ENCODE measurements around the gene PRTN3.
"Not testable (repeated sequence)": the region's sequence is repeated elsewhere in the genome, so short reads cannot be mapped to it uniquely, and the experiment has no call there.

PRTN3 gene

DNA sequence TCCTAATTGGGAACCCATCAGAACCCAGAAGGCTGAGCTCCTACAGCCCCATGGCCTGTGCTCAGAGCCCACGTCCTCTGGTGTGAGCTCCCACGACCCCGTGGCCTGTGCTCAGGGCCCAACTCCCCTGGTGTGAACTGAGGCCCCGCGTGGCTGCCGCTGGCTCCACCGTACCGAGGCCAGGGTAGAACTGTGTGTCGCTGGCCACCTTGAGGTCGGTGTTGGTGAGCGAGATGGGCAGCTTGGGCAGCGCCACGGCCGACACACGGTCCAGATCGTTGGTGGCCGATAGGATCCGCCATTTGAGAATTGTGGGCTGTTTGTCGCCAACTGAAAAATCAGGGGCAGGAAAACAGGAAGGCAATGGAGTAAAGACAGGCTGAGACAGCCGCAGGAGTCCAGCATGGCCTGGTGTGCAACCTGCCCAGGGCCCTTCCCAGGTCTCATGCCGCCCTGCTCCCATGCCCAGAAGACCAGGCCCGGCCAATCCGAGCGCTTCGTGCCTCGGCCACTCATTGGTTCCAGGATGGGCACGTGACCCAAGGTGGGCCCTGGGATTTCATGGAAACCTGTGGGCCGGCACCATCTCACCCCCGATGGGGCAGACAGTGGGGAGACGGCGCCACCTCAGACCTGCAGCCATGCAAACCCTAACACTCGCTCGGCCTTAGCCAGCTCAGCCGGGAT lies 40.7 kb downstream of the PRTN3 start:
- no peak for DNase-seq (ENCODE audit: low read depth)

DNA sequence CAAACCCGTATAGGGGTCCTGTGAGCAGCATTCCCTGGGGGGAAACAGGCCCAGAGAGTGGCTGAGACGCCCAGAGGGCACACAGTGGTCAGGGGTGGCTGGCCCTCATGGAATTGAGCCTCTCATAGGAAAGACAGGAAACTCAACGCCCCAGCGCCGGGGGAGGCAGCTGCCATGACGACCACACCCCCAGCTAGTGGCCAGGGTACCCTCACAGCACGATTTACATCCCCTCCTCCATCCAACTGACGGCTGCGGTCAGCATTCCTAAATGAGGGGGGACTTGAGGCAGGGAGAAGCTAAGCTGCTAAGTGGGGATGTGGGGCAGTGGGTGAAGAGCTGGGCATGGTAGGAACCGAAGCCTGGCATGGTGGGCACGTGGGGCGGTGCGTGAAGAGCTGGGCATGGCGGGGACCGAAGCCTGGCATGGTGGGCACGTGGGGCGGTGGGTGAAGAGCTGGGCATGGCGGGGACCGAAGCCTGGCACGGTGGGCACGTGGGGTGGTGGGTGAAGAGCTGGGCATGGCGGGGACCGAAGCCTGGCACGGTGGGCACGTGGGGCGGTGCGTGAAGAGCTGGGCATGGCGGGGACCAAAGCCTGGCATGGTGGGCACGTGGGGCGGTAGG lies 42.2 kb downstream of the PRTN3 start:
- DNase-seq (ENCODE audit: low read depth), result no peak

DNA sequence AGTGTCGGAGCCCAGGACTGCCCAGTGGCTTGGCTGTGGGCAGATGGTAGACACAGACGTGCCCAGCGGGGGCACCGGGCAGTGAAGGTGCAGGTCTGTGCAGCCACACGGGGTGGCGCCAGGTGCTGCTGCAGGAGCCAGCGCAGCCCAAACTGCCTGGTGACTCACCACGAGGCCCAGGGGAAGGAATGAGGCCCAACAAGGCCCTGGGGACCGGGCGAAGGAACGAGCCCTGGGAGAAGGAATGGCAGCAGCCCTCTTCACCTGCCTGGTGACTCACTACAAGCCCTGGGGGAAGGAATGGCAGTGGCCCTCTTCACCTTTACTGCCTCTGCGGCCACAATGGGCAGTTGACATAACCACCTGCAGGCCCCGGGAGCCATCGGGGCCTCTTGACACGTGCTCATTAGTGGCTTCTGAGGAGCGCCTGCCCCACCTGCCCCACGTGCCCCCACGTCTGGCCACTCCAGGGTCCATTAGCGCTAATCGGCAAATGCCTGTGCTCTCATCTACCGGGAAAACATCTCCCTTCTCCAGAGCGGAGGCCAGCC lies 42.9 kb downstream of the PRTN3 start:
- DNase-seq (ENCODE audit: low read depth), result no peak

DNA sequence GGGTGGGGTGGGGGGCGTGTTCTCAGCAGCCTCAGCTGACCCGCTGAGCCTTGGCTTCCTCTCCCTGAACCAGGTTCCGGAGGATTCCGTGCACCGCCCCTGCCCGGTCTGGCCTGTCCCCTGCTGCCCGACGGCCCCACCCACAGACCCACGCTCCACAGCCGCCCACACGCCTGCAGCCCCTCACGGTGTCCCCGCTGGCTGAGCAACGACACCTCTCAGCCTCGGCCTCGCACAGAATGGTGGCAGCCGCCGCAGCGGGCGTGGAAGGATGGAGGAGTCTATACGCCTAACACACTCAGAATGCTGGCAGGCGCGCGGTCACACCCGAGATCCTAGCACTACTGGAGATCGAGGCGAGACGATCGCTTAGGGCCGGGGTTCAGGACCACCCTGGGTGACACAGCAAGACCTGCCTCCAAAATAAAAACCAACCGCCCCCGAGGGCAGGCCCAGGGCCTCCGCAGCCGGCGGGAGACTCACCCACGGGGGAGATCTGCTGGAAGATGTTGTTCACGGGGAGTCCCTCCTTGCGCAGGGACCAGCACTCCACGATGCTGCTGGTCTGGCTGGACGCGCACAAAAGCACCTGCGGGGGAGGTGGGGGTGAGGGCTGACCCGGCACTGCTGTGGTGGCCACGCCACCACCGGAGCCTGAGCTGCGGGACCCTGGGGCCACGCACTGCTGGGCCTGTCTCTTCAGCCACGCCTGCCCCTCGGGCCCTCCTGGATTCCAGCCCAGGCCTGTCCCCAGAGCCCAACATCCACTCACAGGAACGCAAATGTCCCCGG lies 43.8 kb downstream of the PRTN3 start:
- DNase-seq (ENCODE audit: low read depth), result no peak

DNA sequence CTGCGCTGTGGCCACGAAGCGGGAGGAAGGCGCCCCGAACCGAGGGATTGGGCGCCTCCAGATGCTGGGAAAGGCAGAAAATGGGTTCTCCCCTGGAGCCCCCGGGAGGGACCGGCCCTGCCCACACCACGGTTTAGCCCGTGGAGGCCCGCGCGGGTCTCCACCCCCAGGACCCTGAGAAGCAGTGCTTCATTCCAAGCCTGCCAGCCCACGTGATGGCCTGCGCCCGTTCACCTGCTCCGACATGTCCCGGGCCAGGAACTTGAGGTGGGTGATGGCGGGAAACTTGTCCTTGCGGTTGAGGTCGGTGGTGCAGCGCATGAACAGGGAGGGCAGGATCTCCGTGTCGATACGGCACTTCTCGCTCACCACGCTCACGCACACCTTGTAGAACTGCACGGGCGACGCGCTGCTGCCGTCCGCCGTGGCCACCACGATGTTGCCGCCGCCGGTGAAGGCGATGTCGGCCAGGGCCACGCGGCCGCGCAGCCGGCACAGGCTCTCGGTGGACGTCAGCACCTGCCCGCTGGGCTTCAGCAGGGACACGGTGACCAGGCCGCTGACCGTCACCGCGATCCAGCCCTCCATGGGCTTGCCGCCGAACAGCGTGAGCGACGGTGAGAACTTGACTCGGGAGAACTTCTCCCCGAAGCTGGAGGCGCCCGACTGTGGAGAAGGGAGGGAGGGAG lies 44.9 kb downstream of the PRTN3 start:
- no peak for DNase-seq (ENCODE audit: low read depth)

DNA sequence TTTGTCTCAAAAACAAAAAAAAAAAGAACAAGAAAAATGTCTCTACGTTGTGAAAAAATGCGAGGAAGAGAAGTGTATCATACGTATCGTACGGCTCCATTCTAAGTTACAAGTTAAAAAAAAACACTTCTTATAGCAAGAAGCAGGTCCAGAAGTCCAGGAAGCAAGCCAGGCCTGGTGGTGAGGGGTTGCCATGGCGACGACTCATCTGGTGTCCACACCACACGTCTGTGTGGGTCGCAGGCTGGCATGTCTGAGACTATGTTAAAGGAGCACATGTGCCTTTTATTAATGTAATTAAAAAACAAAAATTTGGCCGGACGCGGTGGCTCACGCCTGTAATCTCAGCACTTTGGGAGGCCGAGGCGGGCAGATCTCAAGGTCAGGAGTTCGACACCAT lies 46.3 kb downstream of the PRTN3 start:
- no peak for DNase-seq (ENCODE audit: low read depth)

DNA sequence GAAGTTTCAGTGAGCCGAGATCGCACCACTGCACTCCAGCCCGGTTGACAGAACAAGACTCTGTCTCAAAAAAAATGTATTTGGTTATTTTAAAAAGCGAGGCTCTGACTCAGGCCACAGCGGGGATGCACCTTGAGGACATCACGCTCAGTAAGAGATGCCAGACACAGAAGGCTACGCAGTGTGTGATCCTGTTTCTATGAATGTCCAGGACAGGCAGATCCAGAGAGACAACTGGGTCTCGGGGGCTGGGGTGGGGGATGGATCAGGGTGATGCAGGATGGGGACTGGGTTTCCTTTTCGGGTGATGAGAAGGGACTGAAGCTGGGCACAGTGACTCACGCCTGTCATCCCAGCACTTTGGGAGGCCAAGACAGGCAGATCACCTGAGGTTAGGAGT lies 46.8 kb downstream of the PRTN3 start:
- DNase-seq (ENCODE audit: low read depth), result no peak

DNA sequence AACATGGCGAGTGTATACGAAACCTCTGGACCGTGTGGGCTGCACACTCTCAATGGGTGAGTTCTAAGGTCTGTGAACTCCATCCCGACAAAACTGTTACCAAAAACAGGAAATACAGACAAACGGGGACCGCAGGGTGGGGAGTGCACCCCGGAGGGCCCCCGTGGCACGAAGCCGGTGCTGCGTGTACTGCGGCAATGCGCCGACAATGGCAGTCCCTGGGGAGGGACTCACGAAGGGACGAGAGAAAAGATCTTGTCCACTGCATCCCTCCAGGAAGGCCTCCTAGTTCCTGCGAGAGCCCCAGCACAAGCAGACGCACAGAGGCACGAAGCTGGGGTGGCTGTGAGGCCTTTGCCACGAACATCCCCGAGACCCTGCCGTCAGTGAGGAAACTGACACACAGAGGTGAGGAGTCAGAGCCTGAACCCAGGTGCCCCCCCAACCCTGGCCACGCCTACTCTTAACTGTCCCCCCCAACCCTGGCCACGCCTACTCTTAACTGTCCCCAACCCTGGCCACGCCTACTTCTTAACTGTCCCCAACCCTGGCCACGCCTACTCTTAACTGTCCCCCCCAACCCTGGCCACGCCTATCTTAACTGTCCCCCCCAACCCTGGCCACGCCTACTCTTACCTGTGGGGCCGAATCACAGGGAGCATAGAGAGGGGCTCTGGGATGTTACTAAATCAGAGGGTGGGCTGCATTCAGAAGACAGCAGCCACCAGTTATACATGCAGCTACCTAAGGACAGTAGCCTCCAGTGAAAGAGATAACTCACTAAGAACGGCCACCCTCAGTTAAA lies 48.0 kb downstream of the PRTN3 start:
- DNase-seq (ENCODE audit: low read depth), result no peak

DNA sequence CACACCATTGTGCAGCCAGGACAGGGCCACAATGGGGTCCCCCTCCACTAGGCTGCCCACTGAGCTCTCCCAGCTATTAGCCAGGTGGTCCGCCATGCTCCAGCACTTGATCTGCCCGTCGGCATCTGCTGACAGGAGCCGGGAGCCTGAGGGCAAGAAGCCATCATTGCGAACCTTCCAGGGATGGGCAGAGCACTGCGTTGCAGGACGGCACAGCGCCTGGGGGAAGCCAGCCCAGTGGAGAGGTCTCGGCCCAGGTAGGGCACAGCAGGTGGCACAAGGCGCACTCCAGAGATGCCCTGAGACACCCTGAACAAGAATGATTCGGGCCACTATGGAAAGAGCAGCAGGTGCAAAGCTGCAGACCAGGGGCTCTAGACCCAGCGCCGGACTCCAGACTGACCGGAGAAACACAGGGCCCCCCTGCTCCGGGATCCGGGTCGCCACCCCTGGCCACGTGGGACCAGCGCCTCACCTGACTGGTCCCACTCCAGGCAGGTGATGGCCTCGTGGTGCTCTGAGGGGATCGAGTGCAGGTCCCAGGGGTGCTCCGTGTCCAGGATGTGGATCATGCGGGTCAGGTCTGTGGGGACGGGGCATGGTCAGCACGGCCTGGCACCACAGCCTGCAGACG lies 49.0 kb downstream of the PRTN3 start:
- DNase-seq (ENCODE audit: low read depth), result no peak

DNA sequence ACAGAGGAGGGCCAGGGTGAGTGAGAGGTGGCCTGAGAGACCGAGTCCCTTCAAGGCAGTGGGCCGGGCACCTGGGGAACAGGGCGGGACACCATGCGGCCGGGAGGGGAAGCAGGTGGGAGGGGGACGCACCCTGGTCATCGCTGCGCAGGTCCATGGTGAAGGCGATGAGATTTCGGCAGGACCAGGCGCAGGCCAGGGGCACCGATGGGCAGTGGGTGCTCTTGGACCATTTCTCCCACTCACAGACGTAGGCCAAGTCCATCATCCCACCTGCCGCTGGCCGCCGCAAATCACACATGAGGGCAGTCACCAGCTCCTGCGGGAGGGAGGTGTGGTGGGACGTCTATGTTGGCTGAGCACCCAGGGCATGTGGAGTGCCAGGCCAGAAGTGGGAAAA lies 50.0 kb downstream of the PRTN3 start:
- no peak for DNase-seq (ENCODE audit: low read depth)

DNA sequence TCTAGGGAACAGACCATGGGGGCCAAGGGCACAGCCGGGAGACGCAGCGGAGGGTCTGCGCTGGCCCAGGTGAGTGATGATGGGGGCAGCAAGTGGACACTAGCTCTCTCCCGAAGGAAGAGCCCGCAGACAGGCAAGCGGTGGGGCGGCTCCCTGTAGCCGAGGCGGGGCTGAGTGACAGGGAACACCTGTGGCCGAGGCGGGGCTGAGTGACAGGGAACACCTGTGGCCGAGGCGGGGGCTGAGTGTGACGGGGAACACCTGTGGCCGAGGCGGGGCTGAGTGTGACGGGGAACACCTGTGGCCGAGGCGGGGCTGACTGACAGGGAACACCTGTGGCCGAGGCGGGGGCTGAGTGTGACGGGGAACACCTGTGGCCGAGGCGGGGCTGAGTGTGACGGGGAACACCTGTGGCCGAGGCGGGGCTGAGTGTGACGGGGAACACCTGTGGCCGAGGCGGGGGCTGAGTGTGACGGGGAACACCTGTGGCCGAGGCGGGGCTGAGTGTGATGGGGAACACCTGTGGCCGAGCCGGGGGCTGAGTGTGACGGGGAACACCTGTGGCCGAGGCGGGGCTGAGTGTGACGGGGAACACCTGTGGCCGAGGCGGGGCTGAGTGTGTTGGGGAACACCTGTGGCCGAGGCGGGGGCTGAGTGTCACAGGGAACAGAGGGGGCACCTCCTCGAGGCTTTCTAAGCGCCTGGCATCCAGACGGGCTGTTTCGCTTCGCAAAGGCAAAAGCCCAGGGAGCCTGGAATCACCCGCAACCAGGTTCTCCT lies 50.8 kb downstream of the PRTN3 start:
- DNase-seq (ENCODE audit: low read depth), result not testable (repeated sequence)

DNA sequence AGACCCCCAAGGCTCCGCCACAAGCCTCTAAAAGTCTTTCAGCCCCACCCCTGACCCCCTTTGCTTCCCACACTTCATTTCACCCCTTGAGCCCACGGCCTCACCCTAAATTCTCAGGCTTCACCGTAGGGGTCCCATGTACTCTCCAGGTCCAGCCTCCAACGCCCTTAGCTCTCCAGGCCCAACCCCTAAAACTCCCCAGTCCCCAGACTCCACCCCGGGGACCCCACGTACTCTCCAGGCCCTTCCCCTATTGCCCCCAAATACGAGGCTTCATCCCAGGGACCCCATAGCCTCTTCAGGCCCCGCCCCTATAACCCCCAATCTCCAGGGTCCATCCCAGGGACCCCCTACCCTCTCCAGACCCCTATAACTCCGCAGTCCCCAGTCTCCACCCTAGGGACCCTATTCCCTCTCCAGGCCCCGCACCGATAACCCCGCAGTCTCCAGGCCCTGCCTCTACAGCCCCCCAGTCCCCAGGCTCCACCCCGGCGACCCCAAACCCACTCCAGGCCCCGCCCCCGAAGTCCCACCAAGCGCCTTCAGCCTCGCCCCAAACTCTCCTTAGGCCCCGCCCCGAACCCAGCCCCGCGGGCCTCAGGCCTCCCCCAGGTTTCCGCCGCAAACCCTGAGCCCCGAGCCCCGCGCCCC lies 51.6 kb downstream of the PRTN3 start:
- no peak for DNase-seq (ENCODE audit: low read depth)

DNA sequence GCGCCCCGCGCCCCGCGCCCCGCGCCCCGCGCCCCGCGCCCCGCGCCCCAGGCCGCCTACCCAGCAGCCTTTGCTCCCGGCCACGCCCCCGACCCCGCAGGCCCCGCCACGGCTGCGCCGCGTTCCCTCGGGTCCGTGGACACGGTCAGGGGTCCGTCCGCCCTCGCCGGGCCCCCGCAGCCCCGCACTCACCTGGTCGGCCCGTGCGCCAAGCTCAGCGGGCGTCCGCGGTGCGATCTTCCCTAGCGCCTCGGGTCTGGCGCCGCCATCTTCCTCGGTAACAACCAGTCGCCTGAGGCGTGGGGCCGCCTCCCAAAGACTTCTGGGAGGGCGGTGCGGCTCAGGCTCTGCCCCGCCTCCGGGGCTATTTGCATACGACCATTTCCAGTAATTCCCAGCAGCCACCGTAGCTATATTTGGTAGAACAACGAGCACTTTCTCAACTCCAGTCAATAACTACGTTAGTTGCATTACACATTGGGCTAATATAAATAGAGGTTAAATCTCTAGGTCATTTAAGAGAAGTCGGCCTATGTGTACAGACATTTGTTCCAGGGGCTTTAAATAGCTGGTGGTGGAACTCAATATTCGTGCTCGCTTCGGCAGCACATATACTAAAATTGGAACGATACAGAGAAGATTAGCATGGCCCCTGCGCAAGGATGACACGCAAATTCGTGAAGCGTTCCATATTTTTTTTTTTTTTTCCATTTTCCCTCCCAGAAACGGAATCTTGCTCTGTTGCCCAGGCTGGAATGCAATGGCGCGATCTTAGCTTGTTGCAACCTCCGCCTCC lies 52.3 kb downstream of the PRTN3 start, which contains the start of the genes MED16 and RNU6-9:
TSS of gene MED16 (minus strand) at position 294 of the 796 bp plus-strand sequence. CDS start 2,056 bp downstream, outside the sequence.
TSS of gene RNU6-9 (plus strand) at position 591 of the 796 bp plus-strand sequence.
- no peak for DNase-seq (ENCODE audit: low read depth)

DNA sequence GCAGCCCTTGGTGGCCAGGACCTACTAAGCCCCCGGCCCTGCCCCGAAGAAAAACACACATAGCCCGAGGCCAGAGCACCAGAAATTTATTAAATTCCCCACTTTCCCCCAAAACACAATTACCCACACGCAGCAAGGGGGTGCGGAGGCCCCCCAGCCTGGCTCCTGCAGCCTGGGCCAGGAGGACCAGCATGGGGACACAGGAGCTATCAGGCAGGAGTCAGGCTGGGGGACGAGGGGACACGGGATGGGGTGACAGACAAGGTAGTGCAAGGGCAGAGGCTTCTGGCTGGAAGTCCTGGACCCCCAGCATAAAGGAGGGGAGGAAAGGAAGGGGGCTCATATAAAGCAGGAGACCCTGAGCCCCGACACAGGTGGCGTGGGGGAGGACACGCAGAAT lies 55.6 kb downstream of the PRTN3 start:
- no peak for DNase-seq (ENCODE audit: low read depth)

DNA sequence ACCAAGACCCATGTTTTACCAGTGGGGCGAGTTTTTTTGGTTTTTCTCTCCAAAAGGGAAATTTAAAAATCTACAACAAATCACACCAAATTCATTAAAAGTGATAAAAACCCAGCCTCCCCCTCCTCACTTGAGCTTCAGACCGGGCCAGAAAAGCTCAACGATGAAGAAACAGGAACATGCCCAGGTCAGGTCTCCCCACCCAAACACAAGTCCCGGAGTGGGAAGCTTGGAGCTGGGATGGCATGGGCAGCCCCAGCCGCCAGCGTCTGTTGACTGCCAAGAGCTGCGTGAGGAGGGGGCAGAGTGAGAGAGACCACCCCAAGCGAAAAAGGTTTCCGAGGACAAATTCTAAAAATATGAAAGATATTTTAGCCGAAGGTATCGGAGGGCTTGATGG lies 56.2 kb downstream of the PRTN3 start:
- DNase-seq (ENCODE audit: low read depth), result no peak

DNA sequence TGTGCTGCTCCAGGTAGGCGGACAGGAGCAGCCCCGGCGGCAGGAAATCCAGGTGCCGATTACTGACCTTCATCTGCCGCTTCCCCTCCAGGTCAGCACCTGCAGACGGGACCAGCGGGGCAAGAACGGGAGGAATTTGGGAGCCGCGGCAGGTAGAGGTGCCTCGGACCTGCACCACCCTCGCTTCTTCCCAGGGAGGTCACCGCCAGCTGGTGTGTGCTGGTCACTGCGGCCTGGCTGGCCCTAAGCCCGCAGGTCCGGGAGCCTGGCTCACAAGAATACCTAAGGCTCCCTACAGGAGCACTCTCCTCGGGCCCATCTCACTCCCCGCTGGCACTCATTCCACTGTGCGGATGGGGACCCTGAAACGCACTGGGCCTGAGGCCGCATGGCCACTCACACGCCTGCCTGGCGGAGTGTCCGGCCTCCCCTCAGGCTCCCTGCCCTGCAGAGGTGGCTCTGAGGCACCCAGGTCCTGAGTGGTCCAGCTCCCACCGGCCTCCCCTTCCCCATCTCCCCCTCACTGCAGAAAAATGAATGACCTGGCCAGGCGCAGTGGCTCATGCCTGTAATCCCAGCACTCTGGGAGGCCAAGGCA lies 56.7 kb downstream of the PRTN3 start:
- no peak for DNase-seq (ENCODE audit: low read depth)
